GM21447 (cell line): ENCODE data around the gene PPFIA4.
A peak's percentile ranks its signal among the peaks of the same experiment; 100 is the strongest.
"Not testable (repeated sequence)": the region's sequence is repeated elsewhere in the genome, so short reads cannot be mapped to it uniquely, and the experiment has no call there.

Experiments
- ATAC-seq: cut with Tn5 transposase; IDR thresholded peaks from one replicate; pipeline ENCODE4 v1.9.1; 2021; ENCODE audit not compliant: unreplicated experiment

Gene PPFIA4

DNA sequence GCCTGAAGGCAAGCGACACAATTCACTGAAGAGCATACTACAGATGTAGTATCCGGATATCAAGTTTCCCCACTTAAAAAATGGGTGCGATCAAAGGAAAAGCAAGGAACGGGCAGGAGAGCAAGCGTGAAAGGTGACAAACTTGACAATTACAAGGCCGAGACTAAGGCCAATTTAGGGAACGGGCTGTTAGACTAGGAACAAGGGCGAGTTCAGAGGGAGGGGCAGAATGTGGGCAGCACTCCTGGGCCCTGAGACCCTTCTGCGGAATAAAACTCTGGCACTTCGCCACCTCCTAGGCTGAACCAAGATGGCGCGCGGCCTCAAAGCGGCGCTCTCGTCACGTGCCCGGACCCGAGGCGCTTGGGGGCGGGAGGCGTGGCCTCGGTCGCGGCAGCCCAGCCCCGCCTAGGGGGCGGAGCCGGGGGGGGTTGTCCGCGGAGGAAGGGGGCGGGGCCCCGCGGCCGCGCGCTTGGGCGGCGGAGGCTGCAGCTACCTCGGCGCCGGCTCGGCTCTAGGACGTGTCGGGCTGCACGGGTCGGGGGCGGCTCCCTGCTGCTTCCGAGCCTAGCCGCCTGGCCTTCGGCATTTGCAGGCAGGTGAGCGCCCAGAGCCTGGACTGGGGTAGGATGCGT lies at the start of gene PPFIA4:
PPFIA4 (plus strand) TSS at position 461 of the 635 bp plus-strand sequence. CDS start 12,518 bp downstream, outside the sequence.
- ATAC-seq, result peak; percentile 68

GRCh38 chr1:202976633-202977032 lies 49.7 kb upstream of the PPFIA4 start:
- no peak for ATAC-seq

- ATAC-seq, result no peak
Observed at GRCh38 chr1:202979459-202979858, 46.8 kb upstream of the PPFIA4 start.

GRCh38 chr1:202981939-202982338 lies 44.4 kb upstream of the PPFIA4 start:
- ATAC-seq, result no peak

DNA sequence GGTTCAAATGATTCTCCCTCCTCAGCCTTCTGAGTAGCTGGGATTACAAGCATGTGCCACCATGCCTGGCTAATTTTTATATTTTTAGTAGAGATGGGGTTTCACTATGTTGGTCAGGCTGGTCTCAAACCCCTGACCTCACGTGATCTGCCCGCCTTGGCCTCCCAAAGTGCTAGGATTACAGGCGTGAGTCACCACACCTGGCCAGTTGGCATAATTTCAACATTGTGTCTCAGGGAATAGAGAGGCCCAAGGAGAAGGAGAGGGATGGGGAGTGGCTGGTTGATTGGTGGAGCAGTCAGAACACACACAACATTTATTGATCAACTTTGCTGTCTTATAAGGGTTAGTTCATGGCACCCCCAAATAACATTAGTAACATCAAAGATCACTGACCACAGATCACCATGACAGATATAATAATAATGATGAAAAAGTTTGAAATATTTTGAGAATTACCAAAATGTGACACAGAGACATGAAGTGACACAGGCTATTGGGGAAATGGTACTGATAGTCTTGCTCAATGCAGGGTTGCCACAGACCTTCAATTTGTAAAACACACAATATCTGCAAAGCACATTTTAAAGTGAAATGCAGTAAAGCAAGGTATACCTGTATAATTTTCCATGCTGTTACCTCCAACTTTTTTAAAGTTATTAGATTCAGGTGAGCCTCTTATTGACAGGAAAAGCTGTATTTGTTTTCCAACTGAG lies 43.4 kb upstream of the PPFIA4 start:
- ATAC-seq, result no peak

- not testable (repeated sequence) for ATAC-seq
Observed at GRCh38 chr1:202986120-202986519, 40.2 kb upstream of the PPFIA4 start.

DNA sequence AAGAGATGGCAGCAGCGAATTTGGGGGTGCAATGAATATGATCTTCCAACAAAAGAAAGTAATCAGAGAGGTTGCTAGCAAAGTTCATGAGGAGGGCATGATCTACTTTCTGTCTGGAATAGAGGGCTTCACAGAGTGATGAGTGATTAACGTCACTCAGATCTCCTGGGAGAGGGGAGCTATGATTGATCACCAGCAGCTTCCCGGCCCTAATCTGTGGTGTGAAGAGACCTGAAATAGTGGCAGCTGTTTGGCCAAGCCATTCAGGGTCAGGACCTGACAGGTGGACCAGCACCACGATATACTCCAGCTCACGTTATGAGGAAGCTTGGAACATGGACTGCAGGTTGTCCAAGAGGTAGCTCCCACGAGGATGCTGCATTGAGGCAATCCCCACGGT lies 39.0 kb upstream of the PPFIA4 start:
- ATAC-seq, result no peak

GRCh38 chr1:202987922-202988583 lies 38.2 kb upstream of the PPFIA4 start:
- ATAC-seq, result no peak

- ATAC-seq, result no peak
Observed at GRCh38 chr1:202989879-202990278, 36.4 kb upstream of the PPFIA4 start.

- ATAC-seq, result no peak
Observed at GRCh38 chr1:202991112-202991511, 35.2 kb upstream of the PPFIA4 start.

GRCh38 chr1:202994756-202995155 lies 31.5 kb upstream of the PPFIA4 start:
- no peak for ATAC-seq

DNA sequence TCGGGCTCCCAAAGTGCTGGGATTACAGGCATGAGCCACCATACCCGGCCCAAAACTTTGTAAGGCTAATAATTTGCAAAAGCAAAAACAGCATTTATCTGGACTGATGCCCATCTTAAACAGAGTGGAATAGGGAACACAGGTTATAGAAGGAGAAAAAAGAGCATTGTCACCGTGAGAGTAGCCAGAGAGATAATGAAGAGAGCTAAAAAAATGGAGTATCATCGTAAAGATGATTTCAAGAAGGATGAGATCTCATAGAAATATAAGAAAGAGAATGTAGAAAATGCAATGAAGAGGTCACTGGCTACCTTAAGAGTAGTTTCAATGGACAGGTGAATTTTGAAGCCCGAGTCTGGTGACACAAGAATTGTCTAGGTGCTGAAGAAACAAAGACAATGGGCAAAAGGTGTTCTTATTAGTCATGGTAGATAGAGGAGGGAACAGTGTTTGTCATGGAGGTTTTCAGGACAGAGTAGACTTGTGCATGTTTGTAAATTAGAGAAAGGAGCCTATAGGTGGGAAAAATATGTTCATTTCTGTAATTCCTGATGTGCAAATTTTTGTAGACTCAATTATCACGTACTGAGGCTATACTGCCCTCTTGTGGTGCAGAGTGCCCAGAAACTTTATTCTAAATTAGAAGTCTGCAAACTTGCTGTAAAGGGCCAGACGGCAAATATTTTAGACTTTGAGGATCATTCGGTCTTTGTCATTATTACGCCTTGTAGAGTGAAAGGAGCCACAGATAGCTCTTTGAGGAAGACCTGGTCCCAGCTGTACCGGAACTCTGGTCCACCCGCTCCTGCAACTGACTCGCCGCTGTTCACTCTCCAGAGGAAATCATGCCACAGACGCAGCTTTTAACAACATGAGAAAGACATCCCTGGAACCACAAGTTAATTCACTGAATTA lies 27.2 kb upstream of the PPFIA4 start:
- ATAC-seq, result no peak

DNA sequence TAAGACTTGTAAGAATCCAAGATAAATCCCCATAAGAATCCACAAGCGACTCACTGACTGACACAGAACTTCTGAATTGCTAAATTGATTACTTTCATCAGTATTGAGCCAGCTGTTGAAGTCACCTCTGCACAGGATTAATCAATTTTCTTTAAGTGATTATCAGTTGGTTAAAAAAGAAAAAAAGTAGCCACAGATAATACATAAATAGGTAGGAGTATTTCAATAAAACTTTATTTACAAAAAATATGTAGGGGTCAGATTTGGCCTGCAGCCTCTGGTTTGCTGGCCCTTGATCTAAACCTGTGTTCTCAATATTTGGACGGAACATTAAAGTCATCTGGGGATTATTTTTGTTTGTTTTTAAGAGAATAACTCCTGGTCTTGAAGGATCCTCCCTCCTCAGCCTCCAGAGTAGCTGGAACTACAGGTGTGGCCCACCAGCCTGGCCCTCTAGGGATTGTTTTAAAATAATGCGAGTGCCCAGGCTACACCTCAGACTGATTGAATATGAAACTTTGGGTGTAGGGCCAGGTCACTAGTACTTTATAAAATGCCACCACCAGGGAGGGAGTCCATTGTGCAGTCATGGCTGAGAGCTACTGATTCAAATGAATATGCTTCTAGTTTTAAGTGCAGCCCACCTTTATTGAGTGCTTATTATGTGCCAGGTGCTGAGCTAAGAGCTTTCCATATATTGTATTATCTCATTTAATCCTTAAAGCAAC lies 25.9 kb upstream of the PPFIA4 start:
- no peak for ATAC-seq

DNA sequence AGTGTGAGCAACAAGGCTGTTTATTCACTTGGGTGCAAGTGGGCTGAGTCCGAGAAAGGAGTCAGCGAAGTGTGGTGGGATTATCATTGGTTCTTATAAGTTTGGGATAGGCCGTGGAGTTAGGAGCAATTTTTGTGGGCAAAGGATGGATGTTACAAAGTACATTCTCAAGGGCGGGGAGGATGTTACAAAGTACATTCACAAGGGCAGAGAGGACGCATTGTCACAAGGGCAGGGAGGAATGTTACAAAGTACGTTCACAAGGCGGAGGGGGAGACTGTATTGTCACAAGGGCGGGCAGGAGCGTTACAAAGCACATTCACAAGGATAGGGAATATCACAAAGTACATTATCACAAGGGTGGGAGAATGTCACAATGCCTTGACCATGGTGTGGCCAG lies 24.3 kb upstream of the PPFIA4 start:
- no peak for ATAC-seq

GRCh38 chr1:203002951-203003350 lies 23.3 kb upstream of the PPFIA4 start:
- ATAC-seq, result no peak

- not testable (repeated sequence) for ATAC-seq
Observed at GRCh38 chr1:203005395-203006142, 20.7 kb upstream of the PPFIA4 start.

GRCh38 chr1:203006948-203007871 lies 19.1 kb upstream of the PPFIA4 start, which contains the start of gene TMEM183A:
Gene TMEM183A, plus strand, starts transcription at chr1:203007374. Its CDS starts 92 bp downstream, at chr1:203007466.
- ATAC-seq, result peak; percentile 90

DNA sequence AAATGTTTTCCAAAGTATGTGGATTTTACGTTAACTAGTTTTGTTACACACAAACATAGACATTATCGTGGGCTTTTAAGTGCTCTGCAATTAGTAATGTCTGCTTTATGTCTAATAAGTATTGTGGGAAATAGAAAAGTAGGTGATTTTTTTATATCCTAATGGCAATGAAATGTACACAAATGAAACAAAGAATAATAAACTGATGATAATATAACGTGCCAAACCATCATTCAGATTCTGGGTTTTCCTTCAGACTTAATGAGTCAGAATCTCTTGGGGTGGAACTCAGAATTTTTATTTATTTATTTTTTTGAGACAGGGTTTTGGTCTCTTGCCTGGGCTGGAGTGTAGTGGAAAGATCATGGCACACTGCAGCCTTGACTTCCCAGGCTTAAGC lies 17.1 kb upstream of the PPFIA4 start:
- no peak for ATAC-seq
